Sigmoid colon (tissue), 4 donors: ENCODE measurements around the gene COX11.

Experiments
- EP300 ChIP-seq, 4 donors: sonication (generic); formaldehyde crosslinking; IDR thresholded peaks; one replicate each; pipeline ENCODE4 v1.6.1; 2017; ENCODE audit warnings: antibody characterized with exemption in 4 of 4
- TF ChIP-seq, protein P1 (sequence below), 4 experiments: fragments of 450-650 bp in 3 of 4; fragments of 200-600 bp in 1 of 4; IDR thresholded peaks; one replicate each; pipeline ENCODE4 v1.5.1; 2016 to 2019; ENCODE audit warnings: antibody characterized with exemption in 4 of 4, mild to moderate bottlenecking in 3 of 4, moderate library complexity in 2 of 4

DNA sequence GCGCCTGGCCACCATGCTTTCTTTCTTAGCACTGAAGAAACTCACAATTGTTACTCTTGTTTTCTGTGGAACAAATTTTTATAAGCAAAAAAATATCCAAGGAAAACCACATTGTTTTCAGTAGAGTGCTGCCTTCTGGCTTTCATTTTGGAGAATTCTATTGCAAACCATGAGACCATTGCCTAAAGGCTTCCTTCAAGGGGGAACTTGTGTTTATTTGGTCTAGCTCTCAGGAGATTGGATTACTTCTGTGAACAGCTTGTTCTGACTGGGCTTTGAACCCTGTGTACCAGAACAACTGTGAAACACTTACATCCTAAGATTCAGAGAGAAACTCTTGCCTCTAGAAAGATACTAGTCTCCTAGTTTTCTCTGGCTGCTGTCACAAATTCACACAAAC, 35.7 kb downstream of the COX11 start:
- TF ChIP-seq EP300 (IDR thresholded peaks at IDR 0.05), result no peak
- TF ChIP-seq, protein P1, sequence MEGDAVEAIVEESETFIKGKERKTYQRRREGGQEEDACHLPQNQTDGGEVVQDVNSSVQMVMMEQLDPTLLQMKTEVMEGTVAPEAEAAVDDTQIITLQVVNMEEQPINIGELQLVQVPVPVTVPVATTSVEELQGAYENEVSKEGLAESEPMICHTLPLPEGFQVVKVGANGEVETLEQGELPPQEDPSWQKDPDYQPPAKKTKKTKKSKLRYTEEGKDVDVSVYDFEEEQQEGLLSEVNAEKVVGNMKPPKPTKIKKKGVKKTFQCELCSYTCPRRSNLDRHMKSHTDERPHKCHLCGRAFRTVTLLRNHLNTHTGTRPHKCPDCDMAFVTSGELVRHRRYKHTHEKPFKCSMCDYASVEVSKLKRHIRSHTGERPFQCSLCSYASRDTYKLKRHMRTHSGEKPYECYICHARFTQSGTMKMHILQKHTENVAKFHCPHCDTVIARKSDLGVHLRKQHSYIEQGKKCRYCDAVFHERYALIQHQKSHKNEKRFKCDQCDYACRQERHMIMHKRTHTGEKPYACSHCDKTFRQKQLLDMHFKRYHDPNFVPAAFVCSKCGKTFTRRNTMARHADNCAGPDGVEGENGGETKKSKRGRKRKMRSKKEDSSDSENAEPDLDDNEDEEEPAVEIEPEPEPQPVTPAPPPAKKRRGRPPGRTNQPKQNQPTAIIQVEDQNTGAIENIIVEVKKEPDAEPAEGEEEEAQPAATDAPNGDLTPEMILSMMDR (IDR thresholded peaks at IDR 0.05), result no peak
